ENCODE results near the gene RNF227. TPM values are rescaled to one million over a fixed set of nuclear protein-coding genes. Genes with fewer than 3 reads are reported as not detected.
A peak's percentile ranks its signal among the peaks of the same experiment; 100 is the strongest.

The RNF227 gene
- total and polyA plus RNA-seq, 10 of the 15 experiments (the other 5 are each of a cell fraction or from before 2014, with no cell fraction given) = 0.49 to 5.0 (median 1.3) TPM

GRCh38 chr17:7885367-7886226, 30.5 kb downstream of the RNF227 start (continued):
- TF ChIP-seq KLF5 (IDR thresholded peaks at IDR 0.05; ENCODE audit: partially characterized antibody) = no peak
- peak; percentile 56 for TF ChIP-seq SKIL (IDR thresholded peaks at IDR 0.05; ENCODE audit: low read depth, poor library complexity, severe bottlenecking)
- no peak for TF ChIP-seq IRF3 (IDR thresholded peaks at IDR 0.05)
- TF ChIP-seq DPF2 (IDR thresholded peaks at IDR 0.05) = peak; percentile 86
- TF ChIP-seq MLLT1 (IDR thresholded peaks at IDR 0.05) = peak; percentile 63
- TF ChIP-seq NBN (IDR thresholded peaks at IDR 0.05) = peak; percentile 66; the same call in 1 of the 2 replicates
- peak; percentile 67 for TF ChIP-seq POLR2A (IDR thresholded peaks at IDR 0.05; ENCODE audit: low read depth, low read length)
- no peak for TF ChIP-seq IRF5 (IDR thresholded peaks at IDR 0.05; ENCODE audit: borderline replicate concordance)
- TF ChIP-seq MXI1 (IDR thresholded peaks at IDR 0.05; ENCODE audit: low read depth, low read length) = peak; percentile 90; the same call in 1 of the 2 replicates
- TF ChIP-seq SMARCA5 (IDR thresholded peaks at IDR 0.05) = peak; percentile 63; the same call in 1 of the 2 replicates
- TF ChIP-seq NFIC (IDR thresholded peaks at IDR 0.05; ENCODE audit: low read depth, low read length) = no peak
- 0 out of 2 replicates have a peak, but pooled peaks have one; percentile 15 for TF ChIP-seq SIN3A (IDR thresholded peaks at IDR 0.05; ENCODE audit: low read depth, low read length)
- TF ChIP-seq CHD2 (IDR thresholded peaks at IDR 0.05; ENCODE audit: borderline replicate concordance, low read depth, low read length) = peak; percentile 63; the same call in 1 of the 2 replicates
- TF ChIP-seq POLR2AphosphoS2 (IDR thresholded peaks at IDR 0.05; ENCODE audit: low read depth, low read length) = 0 out of 2 replicates have a peak, but pooled peaks have one; percentile 40
- TF ChIP-seq ZNF687 (IDR thresholded peaks at IDR 0.05) = peak; percentile 36; the same call in 1 of the 2 replicates

Measured in GM12878 (cell line).